OCI-LY3 (cell line): ENCODE data around the gene EN1.

Experiments
- CTCF ChIP-seq: fragments of 200-600, 300-600 bp; sonication (generic); IDR thresholded peaks from 2 replicates; pipeline ENCODE4 v1.5.1; 2014; ENCODE audit warnings: antibody characterized with exemption, low read length, low read depth
- EZH2phosphoT487 ChIP-seq: fragments of 200-600 bp; shearing (Covaris generic); IDR thresholded peaks from 2 replicates; pipeline ENCODE4 v1.6.1; 2018; ENCODE audit warnings: antibody characterized with exemption, mixed run types, low read depth

GRCh38 chr2:118810766-118811165 is 36.7 kb downstream of the EN1 start:
- TF ChIP-seq CTCF = no peak
- no peak for TF ChIP-seq EZH2phosphoT487
